H9 (cell line): ENCODE measurements around the gene CDC14A. TPM values are rescaled to one million over a fixed set of nuclear protein-coding genes. Genes with fewer than 3 reads are reported as not detected.

Experiments
- DNase-seq: peaks from one replicate; pipeline ENCODE4 v3.0.0-alpha.2; 2017
- H2AFZ ChIP-seq: one replicate; pipeline ENCODE4 v1.6.1; 2013; ENCODE audit warnings: mild to moderate bottlenecking, low read length, control low read depth, moderate library complexity
- H2AK5ac ChIP-seq: 2 replicates; pipeline ENCODE4 v1.6.1; 2013; ENCODE audit warnings: low read length, control low read depth, mixed read lengths; ENCODE audit not compliant: insufficient read length
- H2BK120ac ChIP-seq: one replicate; pipeline ENCODE4 v1.6.1; 2013; ENCODE audit warnings: low read depth, mild to moderate bottlenecking, low read length, control low read depth, inconsistent platforms; ENCODE audit not compliant: poor library complexity, severe bottlenecking
- H2BK12ac ChIP-seq: 2 replicates; pipeline ENCODE4 v1.6.1; 2013; ENCODE audit warnings: low read length, control low read depth, mixed read lengths, low read depth; ENCODE audit not compliant: insufficient read length
- H2BK15ac ChIP-seq: 2 replicates; pipeline ENCODE4 v1.6.1; 2013; ENCODE audit warnings: low read depth, low read length, control low read depth
- H2BK20ac ChIP-seq: one replicate; pipeline ENCODE4 v1.6.1; 2013; ENCODE audit warnings: low read depth, mild to moderate bottlenecking, low read length, control low read depth, inconsistent platforms; ENCODE audit not compliant: poor library complexity, severe bottlenecking
- H2BK5ac ChIP-seq: 2 replicates; pipeline ENCODE4 v1.6.1; 2013; ENCODE audit warnings: low read length, control low read depth, mixed read lengths; ENCODE audit not compliant: insufficient read length
- H3K14ac ChIP-seq: 2 replicates; pipeline ENCODE4 v1.6.1; 2013; ENCODE audit warnings: low read length, control low read depth; ENCODE audit not compliant: insufficient read depth
- H3K18ac ChIP-seq: 2 replicates; pipeline ENCODE4 v1.6.1; 2013; ENCODE audit warnings: low read depth, mild to moderate bottlenecking, mixed read lengths, low read length, control low read depth; ENCODE audit not compliant: insufficient read length
- H3K23ac ChIP-seq: 2 replicates; pipeline ENCODE4 v1.6.1; 2013; ENCODE audit warnings: low read length, control low read depth, mixed read lengths, low read depth; ENCODE audit not compliant: insufficient read length
- H3K23me2 ChIP-seq: 2 replicates; pipeline ENCODE4 v1.6.1; 2013; ENCODE audit warnings: low read depth, mild to moderate bottlenecking, mixed read lengths, low read length, control low read depth; ENCODE audit not compliant: insufficient read length, poor library complexity, severe bottlenecking
- H3K27ac ChIP-seq: 2 replicates; pipeline ENCODE4 v1.5.1; 2013; ENCODE audit warnings: low read length, control low read depth, mixed read lengths, low read depth; ENCODE audit not compliant: insufficient read length
- H3K27me3 ChIP-seq: 2 replicates; pipeline ENCODE4 v1.6.1; 2013; ENCODE audit warnings: low read length, control low read depth, inconsistent platforms; ENCODE audit not compliant: insufficient read depth
- H3K4ac ChIP-seq: 2 replicates; pipeline ENCODE4 v1.6.1; 2013; ENCODE audit warnings: low read depth, mild to moderate bottlenecking, control low read depth, inconsistent platforms, low read length, moderate library complexity
- H3K4me1 ChIP-seq: 2 replicates; pipeline ENCODE4 v1.6.1; 2013; ENCODE audit warnings: low read length, control low read depth, inconsistent platforms; ENCODE audit not compliant: insufficient read depth
- H3K4me2 ChIP-seq: 2 replicates; pipeline ENCODE4 v1.6.1; 2013; ENCODE audit warnings: low read length, control low read depth, mixed read lengths; ENCODE audit not compliant: insufficient read length, insufficient read depth
- H3K56ac ChIP-seq: 2 replicates; pipeline ENCODE4 v1.6.1; 2013; ENCODE audit warnings: low read depth, mild to moderate bottlenecking, mixed read lengths, low read length, control low read depth; ENCODE audit not compliant: insufficient read length
- H3K79me1 ChIP-seq: 2 replicates; pipeline ENCODE4 v1.6.1; 2013; ENCODE audit warnings: low read depth, mild to moderate bottlenecking, moderate library complexity, low read length, control low read depth, inconsistent platforms; ENCODE audit not compliant: insufficient read depth, poor library complexity, severe bottlenecking
- H3K79me2 ChIP-seq: 2 replicates; pipeline ENCODE4 v1.6.1; 2013; ENCODE audit warnings: low read length, control low read depth, inconsistent platforms; ENCODE audit not compliant: insufficient read depth
- H3K9ac ChIP-seq: 2 replicates; pipeline ENCODE4 v1.6.1; 2013; ENCODE audit warnings: low read length, control low read depth, mixed read lengths; ENCODE audit not compliant: insufficient read length; ENCODE audit errors: extremely low read depth
- H3K9me3 ChIP-seq: one replicate; pipeline ENCODE4 v1.6.1; 2013; ENCODE audit warnings: low read depth, low read length, inconsistent platforms; ENCODE audit not compliant: control insufficient read depth
- H3T11ph ChIP-seq: one replicate; pipeline ENCODE4 v1.6.1; 2013; ENCODE audit warnings: mild to moderate bottlenecking, low read length, control low read depth, inconsistent platforms
- H4K20me1 ChIP-seq: one replicate; pipeline ENCODE4 v1.6.1; 2013; ENCODE audit not compliant: control insufficient read depth, insufficient read length, insufficient read depth
- H4K5ac ChIP-seq: 2 replicates; pipeline ENCODE4 v1.6.1; 2013; ENCODE audit warnings: low read depth, mild to moderate bottlenecking, mixed read lengths, low read length, control low read depth; ENCODE audit not compliant: insufficient read length
- H4K8ac ChIP-seq: replicated peaks from 2 replicates; pipeline ENCODE4 v1.6.1; 2013; ENCODE audit warnings: low read length, control low read depth, mixed read lengths, low read depth; ENCODE audit not compliant: insufficient read length
- H4K91ac ChIP-seq: 2 replicates; pipeline ENCODE4 v1.6.1; 2013; ENCODE audit warnings: low read depth, mild to moderate bottlenecking, moderate library complexity, mixed read lengths, low read length, control low read depth; ENCODE audit not compliant: insufficient read length
- H3K27ac Mint-ChIP-seq, 3 experiments: 2 replicates in 2 of 3; 3 replicates in 1 of 3; pipeline ENCODE4 v1.8.0; 2020 to 2021; ENCODE audit warnings: mixed read lengths in 3 of 3, mild to moderate bottlenecking in 1 of 3, moderate library complexity in 1 of 3
- H3K27me3 Mint-ChIP-seq: 2 replicates; pipeline ENCODE4 v1.8.0; 2021; ENCODE audit warnings: low read depth, mild to moderate bottlenecking, moderate library complexity, mixed read lengths
- H3K36me3 Mint-ChIP-seq, 3 experiments: 2 replicates in 2 of 3; 3 replicates in 1 of 3; pipeline ENCODE4 v1.8.0; 2020 to 2021; ENCODE audit warnings: low read depth in 3 of 3, mixed read lengths in 3 of 3; ENCODE audit not compliant: insufficient read depth in 1 of 3
- H3K4me1 Mint-ChIP-seq, 2 experiments: 2 replicates each; pipeline ENCODE4 v1.8.0; 2020; ENCODE audit warnings: mixed read lengths in 2 of 2
- H3K4me3 Mint-ChIP-seq, 2 experiments: 2 replicates in 1 of 2; 3 replicates in 1 of 2; pipeline ENCODE4 v1.8.0; 2020 to 2021; ENCODE audit warnings: mild to moderate bottlenecking in 2 of 2, mixed read lengths in 2 of 2, moderate library complexity in 1 of 2
- H3K9me3 Mint-ChIP-seq, 2 experiments: 2 replicates in 1 of 2; 3 replicates in 1 of 2; pipeline ENCODE4 v1.8.0; 2020; ENCODE audit warnings: mild to moderate bottlenecking in 2 of 2, mixed read lengths in 2 of 2, moderate library complexity in 1 of 2
- WGBS: extraction: QIAGEN DNeasy Blood & Tissue Kit; methylation state at CpG from one replicate; pipeline ENCODE4 v1.1.7; 2013; ENCODE audit warnings: missing lambda C conversion rate, low lambda C conversion rate, mixed read lengths; ENCODE audit not compliant: insufficient read length; ENCODE audit errors: extremely low coverage; 5-methylcytosine and 5-hydroxymethylcytosine counted together
- total RNA-seq: library from RNA; stranded (reverse); gene quantifications from 2 replicates; pipeline ENCODE4 v1.2.1, GENCODE V29; 2021
- TF ChIP-seq, protein P1 (sequence below): fragments of 200-600 bp; sonication (generic); conservative IDR thresholded peaks from 3 replicates; pipeline ENCODE4 v1.8.0; 2021; ENCODE audit warnings: antibody characterized with exemption, mild to moderate bottlenecking

CDC14A gene
- total RNA-seq, 1 experiment from 2014 or later = 8.9 TPM

DNA sequence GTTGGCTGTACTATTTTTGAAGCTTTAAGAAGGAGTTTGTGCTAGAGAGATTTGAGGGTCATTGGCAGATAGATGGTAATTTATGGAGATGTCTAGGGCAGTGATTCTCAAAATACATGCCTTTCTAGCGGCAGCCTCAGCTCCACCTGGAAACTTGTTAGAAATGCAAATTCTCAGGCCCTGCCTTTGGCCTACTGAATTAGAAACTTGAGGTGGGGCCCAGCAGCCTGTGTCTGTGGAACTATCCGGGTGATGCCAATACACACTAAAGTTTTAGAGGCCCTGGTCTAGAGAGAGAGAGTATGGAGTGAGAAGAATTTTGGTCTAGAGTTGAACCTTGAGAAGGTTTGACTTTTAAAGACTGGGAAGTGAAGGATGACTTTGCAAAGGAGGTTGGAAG lies 82.5 kb downstream of the CDC14A start:
- peak overlapping the region; percentile 9 to 71 (median 22); a peak in 5 of 7 replicates for H3K27ac Mint-ChIP-seq
- no peak overlapping the region for H3K4ac ChIP-seq

More for the DNA sequence above, 82.5 kb downstream of the CDC14A start:
- no peak for DNase-seq
- Mint-ChIP-seq H3K4me3 (no peak overlapping the region; a peak in 1 of 5 replicates), H3K9me3 (no peaks in the 10 kb centered on the region), H3K4me1 (peaks cover 35 to 42% of the 10 kb centered on the region in 2 experiments), H3K27me3 (no peaks in the 10 kb centered on the region), H3K36me3 (0 out of 7 replicates have a peak, but pooled peaks cover 0 to 4% (median 0%) of the 10 kb centered on the region in 3 experiments)
- no peak overlapping the region for H2AFZ ChIP-seq
- no peak overlapping the region for H3K9ac ChIP-seq
- no peak overlapping the region for H3K27ac ChIP-seq
- no peak overlapping the region for H2BK5ac ChIP-seq
- no peak overlapping the region for H2BK120ac ChIP-seq
- H3K79me1 ChIP-seq = no peaks in the 10 kb centered on the region
- TF ChIP-seq, protein P1, sequence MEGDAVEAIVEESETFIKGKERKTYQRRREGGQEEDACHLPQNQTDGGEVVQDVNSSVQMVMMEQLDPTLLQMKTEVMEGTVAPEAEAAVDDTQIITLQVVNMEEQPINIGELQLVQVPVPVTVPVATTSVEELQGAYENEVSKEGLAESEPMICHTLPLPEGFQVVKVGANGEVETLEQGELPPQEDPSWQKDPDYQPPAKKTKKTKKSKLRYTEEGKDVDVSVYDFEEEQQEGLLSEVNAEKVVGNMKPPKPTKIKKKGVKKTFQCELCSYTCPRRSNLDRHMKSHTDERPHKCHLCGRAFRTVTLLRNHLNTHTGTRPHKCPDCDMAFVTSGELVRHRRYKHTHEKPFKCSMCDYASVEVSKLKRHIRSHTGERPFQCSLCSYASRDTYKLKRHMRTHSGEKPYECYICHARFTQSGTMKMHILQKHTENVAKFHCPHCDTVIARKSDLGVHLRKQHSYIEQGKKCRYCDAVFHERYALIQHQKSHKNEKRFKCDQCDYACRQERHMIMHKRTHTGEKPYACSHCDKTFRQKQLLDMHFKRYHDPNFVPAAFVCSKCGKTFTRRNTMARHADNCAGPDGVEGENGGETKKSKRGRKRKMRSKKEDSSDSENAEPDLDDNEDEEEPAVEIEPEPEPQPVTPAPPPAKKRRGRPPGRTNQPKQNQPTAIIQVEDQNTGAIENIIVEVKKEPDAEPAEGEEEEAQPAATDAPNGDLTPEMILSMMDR = no peak
- H4K20me1 ChIP-seq = no peaks in the 10 kb centered on the region
- H3K27me3 ChIP-seq = no peaks in the 10 kb centered on the region
- no peak overlapping the region for H4K91ac ChIP-seq
- H3K79me2 ChIP-seq = no peaks in the 10 kb centered on the region
- H3T11ph ChIP-seq = no peak overlapping the region
- H3K4me1 ChIP-seq = peaks cover 17% of the 10 kb centered on the region
- no peak overlapping the region for H3K4me2 ChIP-seq
- H3K9me3 ChIP-seq = no peaks in the 10 kb centered on the region
- H3K56ac ChIP-seq = no peak overlapping the region
- no peak overlapping the region for H3K23ac ChIP-seq
- no peak overlapping the region for H2AK5ac ChIP-seq
- H3K23me2 ChIP-seq = no peaks in the 10 kb centered on the region
- H3K18ac ChIP-seq = no peak overlapping the region
- H4K5ac ChIP-seq = no peak overlapping the region
- H4K8ac ChIP-seq = no peak overlapping the region
- H2BK12ac ChIP-seq = no peak overlapping the region
- WGBS = no CpG with 5 or more reads among the region's 2 CpGs
- no peak overlapping the region for H2BK20ac ChIP-seq
- H2BK15ac ChIP-seq = no peak overlapping the region
- no peak overlapping the region for H3K14ac ChIP-seq
